Activated CD4-positive, alpha-beta T cell treated with anti-CD3 and anti-CD28 coated beads, Interleukin-2, amount 10 ng/mL, durations not matched to agents 7 days and 5 days (primary cell): Measurements from ENCODE around the gene CCDC120. TPM values are rescaled to one million over a fixed set of nuclear protein-coding genes. Genes with fewer than 3 reads are reported as not detected.

Experiments used
- CTCF ChIA-PET: fragments of 350-600 bp; sonication (Branson Sonifier 250); formaldehyde crosslinking; loops from one replicate; lab custom pipeline; 2021; ENCODE audit warnings: antibody characterized with exemption; lab: Charles Lee
- POLR2A ChIA-PET: fragments of 350-600 bp; sonication (Branson Sonifier 250); formaldehyde crosslinking; loops from one replicate; lab custom pipeline; 2021; ENCODE audit warnings: antibody characterized with exemption; lab: Charles Lee
- DNase-seq: peaks from one replicate; pipeline ENCODE4 v3.0.0-alpha.2; 2020
- H3K27ac Mint-ChIP-seq: one replicate; pipeline ENCODE4 v1.8.0; 2021; ENCODE audit warnings: mild to moderate bottlenecking, moderate library complexity, mixed read lengths
- H3K27me3 Mint-ChIP-seq: one replicate; pipeline ENCODE4 v1.8.0; 2021; ENCODE audit warnings: mixed read lengths
- H3K36me3 Mint-ChIP-seq: one replicate; pipeline ENCODE4 v1.8.0; 2021; ENCODE audit warnings: low read depth, mixed read lengths
- H3K4me1 Mint-ChIP-seq: one replicate; pipeline ENCODE4 v1.8.0; 2021; ENCODE audit warnings: mixed read lengths
- H3K4me3 Mint-ChIP-seq: one replicate; pipeline ENCODE4 v1.8.0; 2021; ENCODE audit warnings: mild to moderate bottlenecking, moderate library complexity, mixed read lengths
- H3K9me3 Mint-ChIP-seq: one replicate; pipeline ENCODE4 v1.8.0; 2021; ENCODE audit warnings: mixed read lengths
- total RNA-seq, 2 experiments: library from RNA; stranded (reverse); gene quantifications; one replicate each; pipeline ENCODE4 v1.2.3, GENCODE V29; 2021

Gene CCDC120
- total RNA-seq, 2 experiments from 2014 or later: 5.5 to 5.9 TPM

DNA sequence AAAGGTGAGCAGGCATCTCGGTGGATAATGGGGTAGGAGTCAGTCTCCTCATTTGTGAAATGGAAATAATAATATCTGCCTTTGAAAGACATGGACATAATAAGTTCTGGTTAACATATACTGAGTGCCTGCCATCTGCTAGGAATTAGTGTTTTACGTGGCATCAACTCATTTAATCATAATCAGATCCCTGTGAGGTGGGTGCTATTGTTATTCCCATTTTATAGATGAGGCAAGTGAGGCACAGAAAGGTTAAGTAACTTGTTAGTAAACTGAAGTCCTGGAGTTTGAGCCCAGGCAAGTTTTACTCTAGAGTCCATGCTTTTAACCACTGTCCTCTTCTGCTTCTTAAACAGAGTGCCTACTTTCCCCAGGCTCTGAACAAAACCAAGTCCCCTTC, 7.5 kb downstream of the CCDC120 start:
- H3K4me1 Mint-ChIP-seq: no peaks in the 10 kb centered on the region
- no peak overlapping the region for H3K27ac Mint-ChIP-seq
- POLR2A ChIA-PET: no interaction called here
- CTCF ChIA-PET: no interaction called here
- H3K9me3 Mint-ChIP-seq: no peaks in the 10 kb centered on the region
- no peak overlapping the region for H3K4me3 Mint-ChIP-seq
- no peaks in the 10 kb centered on the region for H3K27me3 Mint-ChIP-seq
- peaks cover 1% of the 10 kb centered on the region for H3K36me3 Mint-ChIP-seq
- DNase-seq: no peak

DNA sequence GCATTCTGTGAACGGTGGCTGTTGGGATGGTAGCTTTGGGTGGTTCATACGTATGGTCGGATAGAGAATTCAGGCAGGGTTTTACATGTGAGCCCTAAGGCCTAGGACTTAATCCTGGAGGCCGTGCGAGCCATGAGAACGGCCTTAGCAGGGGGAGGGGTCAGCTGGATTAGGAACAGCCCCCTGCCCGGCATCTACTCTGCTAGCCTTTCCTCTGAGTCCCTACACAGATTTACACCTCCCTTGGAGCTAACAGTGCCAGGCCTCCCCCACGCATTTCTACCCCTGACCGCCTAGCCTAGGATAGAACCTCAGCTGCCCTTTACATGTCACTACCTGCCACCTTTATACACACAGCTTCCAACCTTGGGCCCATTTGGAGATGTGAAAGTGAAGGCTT, 7.9 kb downstream of the CCDC120 start:
- Mint-ChIP-seq H3K36me3 (peaks cover 4% of the 10 kb centered on the region), H3K27ac (no peak overlapping the region), H3K27me3 (no peaks in the 10 kb centered on the region), H3K4me1 (no peaks in the 10 kb centered on the region), H3K4me3 (no peak overlapping the region), H3K9me3 (no peaks in the 10 kb centered on the region)
- ChIA-PET POLR2A (no interaction called here), CTCF (no interaction called here)
- DNase-seq: no peak

DNA sequence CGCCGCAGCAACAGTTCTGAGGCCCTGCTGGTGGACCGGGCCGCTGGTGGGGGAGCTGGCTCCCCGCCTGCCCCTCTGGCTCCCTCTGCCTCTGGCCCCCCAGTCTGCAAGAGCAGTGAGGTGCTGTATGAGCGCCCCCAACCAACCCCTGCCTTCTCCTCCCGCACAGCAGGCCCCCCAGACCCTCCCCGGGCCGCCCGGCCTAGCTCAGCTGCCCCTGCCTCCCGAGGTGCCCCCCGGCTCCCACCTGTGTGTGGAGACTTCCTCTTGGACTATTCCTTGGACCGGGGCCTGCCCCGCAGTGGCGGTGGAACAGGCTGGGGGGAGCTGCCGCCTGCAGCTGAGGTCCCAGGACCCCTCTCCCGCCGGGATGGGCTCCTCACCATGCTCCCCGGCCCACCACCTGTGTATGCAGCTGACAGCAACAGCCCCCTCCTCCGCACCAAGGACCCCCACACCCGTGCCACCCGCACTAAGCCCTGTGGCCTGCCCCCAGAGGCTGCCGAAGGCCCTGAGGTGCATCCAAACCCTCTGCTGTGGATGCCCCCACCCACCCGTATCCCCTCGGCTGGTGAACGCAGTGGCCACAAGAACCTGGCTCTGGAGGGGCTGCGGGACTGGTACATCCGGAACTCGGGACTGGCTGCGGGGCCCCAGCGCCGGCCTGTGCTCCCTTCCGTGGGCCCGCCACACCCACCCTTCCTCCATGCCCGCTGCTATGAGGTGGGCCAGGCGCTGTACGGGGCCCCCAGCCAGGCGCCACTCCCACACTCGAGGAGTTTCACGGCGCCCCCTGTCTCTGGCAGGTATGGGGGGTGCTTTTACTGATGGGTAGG, 8.7 kb downstream of the CCDC120 start:
- Mint-ChIP-seq H3K9me3 (no peaks in the 10 kb centered on the region), H3K27ac (no peak overlapping the region), H3K4me1 (peaks cover 3% of the 10 kb centered on the region), H3K4me3 (no peak overlapping the region), H3K36me3 (peaks cover 4% of the 10 kb centered on the region), H3K27me3 (no peaks in the 10 kb centered on the region)
- DNase-seq: no peak
- CTCF ChIA-PET: no interaction called here
- POLR2A ChIA-PET: no interaction called here

DNA sequence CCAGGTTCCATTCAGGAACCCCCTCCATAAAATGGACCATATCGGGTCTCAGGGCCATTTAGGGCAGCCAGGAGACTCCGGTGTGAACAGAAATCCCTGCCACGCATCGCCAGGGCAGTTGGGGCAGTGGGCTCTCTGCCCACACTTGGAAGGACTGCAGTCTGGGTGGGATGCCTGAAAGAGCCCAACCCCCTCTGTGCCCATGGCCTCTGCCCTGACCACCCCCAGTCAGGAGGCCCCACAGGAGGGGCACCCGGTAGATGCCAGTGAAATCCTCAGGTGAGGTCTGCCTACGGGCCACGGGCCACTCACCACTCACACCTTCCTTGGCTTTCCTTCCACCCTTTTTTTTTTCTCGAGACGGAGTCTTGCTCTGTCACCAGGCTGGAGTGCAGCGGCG, 10.2 kb downstream of the CCDC120 start:
- Mint-ChIP-seq H3K27ac (no peak overlapping the region), H3K9me3 (no peaks in the 10 kb centered on the region), H3K36me3 (peaks cover 5% of the 10 kb centered on the region), H3K4me1 (peaks cover 17% of the 10 kb centered on the region), H3K27me3 (no peaks in the 10 kb centered on the region), H3K4me3 (no peak overlapping the region)
- no peak for DNase-seq
- ChIA-PET CTCF (no interaction called here), POLR2A (no interaction called here)

DNA sequence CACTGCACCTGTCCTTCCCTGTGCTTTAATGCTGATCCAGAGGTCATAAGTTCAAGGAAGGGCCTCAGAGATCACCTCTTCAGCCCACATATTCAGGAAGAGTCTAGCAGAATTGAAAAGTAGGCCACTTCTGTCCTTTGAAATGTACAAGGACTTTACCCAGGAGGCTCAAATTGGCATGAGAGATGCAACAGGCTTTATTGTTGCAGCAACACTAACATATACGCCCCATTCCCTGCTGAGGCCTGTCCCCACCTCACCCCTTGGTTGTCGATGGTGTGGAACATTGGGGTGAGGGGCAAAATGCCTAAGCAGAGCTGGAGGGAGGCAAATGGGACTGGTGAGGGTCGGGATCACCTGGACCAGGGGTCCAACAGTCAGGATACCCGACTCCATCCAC, 12.2 kb downstream of the CCDC120 start:
- no peak for DNase-seq
- Mint-ChIP-seq H3K36me3 (peaks cover 17% of the 10 kb centered on the region), H3K9me3 (no peaks in the 10 kb centered on the region), H3K4me3 (no peak overlapping the region), H3K27ac (no peak overlapping the region), H3K27me3 (no peaks in the 10 kb centered on the region), H3K4me1 (peaks cover 20% of the 10 kb centered on the region)
- ChIA-PET POLR2A (no interaction called here), CTCF (no interaction called here)

DNA sequence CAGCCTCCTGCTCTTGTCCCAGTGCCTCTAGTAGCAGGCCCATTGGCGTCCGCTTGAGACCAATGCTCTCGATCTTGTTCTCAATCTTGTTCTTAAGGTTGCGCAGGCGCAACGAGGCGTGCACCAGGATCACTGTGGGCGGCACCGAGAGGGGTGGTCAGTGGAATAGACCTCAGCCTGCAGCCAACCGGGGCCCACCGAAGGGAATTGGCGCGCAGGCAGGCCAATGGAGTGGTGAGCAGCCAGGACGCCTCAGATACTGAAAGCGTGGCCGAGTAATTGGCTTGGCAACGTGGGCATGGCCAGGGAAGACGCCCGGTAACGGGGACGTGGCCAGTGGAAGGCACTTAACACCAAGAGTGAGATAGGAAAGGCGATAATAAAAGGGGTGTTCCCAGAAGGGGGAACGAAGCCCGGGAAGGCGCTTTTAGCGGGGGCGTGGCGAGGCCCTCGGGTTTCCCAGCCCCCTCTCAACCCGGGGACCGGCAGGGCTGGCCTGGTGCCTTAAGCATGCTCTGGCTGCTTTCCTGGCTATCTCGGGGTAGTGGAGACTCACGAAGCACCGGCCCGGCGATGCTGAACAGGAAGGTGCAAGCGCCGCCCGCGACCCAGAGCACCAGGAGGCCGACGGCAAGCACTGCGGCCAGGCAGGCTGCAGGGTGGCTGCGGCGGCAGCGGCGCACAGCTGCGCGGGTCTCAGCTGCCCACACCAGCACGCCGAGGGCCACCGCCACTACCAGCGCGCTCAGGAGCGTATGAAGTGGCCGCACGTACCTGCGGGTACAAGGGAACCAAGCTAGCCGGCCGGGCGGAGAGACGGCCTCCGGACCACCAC, 13.3 kb downstream of the CCDC120 start:
- Mint-ChIP-seq H3K4me3 (peak overlapping the region; percentile 16), H3K4me1 (peaks cover 20% of the 10 kb centered on the region), H3K27me3 (no peaks in the 10 kb centered on the region), H3K27ac (peak overlapping the region; percentile 60), H3K36me3 (peaks cover 17% of the 10 kb centered on the region), H3K9me3 (no peaks in the 10 kb centered on the region)
- ChIA-PET POLR2A (no interaction called here), CTCF (interaction anchor here (1.0 kb wide), 1 partner anchor 14 kb away, joined by 3 read pairs; no protein-coding TSS in a partner anchor)
- DNase-seq: no peak

DNA sequence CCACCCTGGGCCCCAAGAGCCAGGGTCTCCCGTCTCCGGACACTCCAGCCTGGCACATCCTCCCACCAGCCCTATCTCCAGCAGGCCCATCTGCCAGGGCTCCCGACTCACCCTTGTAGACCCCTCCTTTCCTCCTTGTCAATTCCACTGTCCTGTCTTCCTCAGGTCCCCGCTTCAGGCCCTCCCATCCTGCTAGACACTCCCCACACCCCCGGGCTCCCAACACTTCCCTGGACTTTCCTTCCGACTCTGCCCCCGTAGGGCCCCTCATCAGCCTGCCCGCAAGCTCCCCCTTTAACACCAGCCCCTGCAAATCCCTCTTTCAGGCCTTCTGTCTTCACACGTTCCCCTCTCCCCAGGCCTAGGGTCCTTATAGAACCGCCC, 13.9 kb downstream of the CCDC120 start:
- Mint-ChIP-seq H3K4me1 (peaks cover 20% of the 10 kb centered on the region), H3K9me3 (no peaks in the 10 kb centered on the region), H3K27ac (peak overlapping the region; percentile 88), H3K4me3 (peak overlapping the region; percentile 80), H3K36me3 (peaks cover 17% of the 10 kb centered on the region), H3K27me3 (no peaks in the 10 kb centered on the region)
- ChIA-PET POLR2A (no interaction called here), CTCF (interaction anchor here (1.0 kb wide), 1 partner anchor 15 kb away, joined by 3 read pairs; no protein-coding TSS in a partner anchor)
- no peak for DNase-seq

DNA sequence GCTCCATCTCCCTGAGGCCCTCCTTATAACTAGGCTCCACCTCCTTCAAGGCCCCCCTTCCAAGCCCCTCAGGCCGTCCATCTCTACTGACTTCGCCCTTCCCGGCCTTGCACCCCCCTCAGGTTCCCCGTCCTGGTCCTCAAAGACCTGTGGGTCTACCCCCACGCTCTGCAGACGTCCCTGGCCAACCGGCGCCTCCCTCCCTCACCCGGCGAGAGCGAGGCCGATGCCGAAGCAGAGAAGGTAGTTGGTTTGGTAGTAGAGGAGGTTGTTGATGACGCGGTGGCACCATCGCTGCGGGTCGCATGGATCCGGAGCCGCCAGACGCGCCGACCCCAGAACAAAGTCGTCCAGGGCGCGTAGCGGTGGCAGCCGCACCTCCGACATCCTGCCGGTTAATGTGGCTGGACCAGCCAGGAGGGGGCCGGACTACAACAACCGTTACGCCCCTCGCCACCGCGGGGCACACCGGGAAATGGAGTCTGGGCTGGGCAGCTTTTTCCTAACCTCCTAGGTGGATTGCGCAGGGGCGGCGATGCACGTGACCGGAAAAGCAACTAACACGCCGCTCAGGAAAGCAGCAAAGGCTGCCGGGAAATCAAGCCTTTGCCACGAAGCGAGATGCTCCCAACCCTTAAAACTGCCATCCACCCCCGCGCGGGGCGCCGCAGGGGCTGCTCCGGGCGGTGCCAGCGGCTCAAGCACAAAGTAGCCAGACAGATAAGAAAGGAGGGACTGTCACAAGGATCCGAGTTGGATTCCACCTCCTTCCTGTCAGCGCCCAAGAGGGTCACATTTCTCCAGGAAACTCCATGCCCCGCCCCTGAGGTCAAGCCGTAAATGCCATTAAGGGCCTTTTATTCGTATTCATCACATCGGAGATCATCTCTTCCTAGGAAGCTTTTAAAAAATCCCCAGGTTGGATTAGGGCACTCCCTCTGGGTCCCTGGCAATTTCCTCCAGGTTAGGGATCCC, 15.1 kb downstream of the CCDC120 start, which contains the start of gene PRAF2:
Gene PRAF2, minus strand, starts transcription at position 402 of the 975 bp plus-strand sequence. Its CDS starts 15 bp downstream, at position 387.
- ChIA-PET POLR2A (no interaction called here), CTCF (no interaction called here)
- DNase-seq: peak; percentile 92
- Mint-ChIP-seq H3K4me3 (peak within 1 kb of the TSS; percentile 80), H3K4me1 (peaks cover 24% of the 10 kb centered on the region), H3K9me3 (no peaks in the 10 kb centered on the region), H3K27me3 (no peaks in the 10 kb centered on the region), H3K36me3 (peaks cover 17% of the 10 kb centered on the region), H3K27ac (peak within 1 kb of the TSS; percentile 88)

DNA sequence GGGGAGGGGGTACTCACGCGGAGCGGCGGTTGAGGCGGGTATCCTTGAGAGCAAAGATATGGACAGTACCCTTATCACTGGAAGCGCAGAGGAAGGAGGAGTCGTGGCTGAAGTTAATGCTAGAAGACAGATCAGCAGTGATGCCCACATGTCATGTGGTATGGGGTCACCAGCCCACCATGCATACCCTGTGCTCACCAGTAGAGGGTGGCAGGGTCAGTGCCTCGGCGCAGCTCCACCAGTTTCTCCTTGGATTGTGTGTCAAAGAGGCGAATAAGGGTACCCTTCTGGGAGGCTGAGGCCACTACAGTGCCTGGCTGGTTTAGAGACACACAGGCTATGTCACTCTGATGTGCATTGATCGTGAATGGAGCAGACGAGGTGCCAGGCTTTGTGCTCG, 16.5 kb downstream of the CCDC120 start:
- H3K9me3 Mint-ChIP-seq: no peaks in the 10 kb centered on the region
- no peaks in the 10 kb centered on the region for H3K27me3 Mint-ChIP-seq
- peaks cover 29% of the 10 kb centered on the region for H3K4me1 Mint-ChIP-seq
- DNase-seq: no peak
- H3K36me3 Mint-ChIP-seq: peaks cover 19% of the 10 kb centered on the region
- H3K27ac Mint-ChIP-seq: no peak overlapping the region
- CTCF ChIA-PET: no interaction called here
- POLR2A ChIA-PET: interaction anchor here (0.6 kb wide), 1 partner anchor 163 kb away, joined by 3 read pairs; no protein-coding TSS in a partner anchor
- H3K4me3 Mint-ChIP-seq: no peak overlapping the region

DNA sequence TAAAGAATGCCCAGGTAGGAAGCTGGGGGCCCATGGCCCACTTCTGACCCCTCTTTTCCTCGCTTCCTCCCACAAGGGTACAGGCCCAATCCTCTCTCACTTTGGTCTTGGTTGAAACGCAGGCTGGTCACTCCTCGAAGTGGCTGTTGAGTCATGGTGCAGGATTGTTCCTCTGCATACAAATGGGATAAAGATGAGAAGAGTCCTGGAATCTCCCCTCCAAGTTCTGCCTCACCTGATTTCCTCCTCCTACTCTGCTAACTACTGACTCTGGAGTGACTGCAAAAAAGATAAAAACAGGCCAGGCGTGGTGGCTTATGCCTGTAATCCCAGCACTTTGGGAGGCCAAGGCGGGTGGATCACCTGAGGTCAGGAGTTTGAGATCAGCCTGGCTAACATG, 19.1 kb downstream of the CCDC120 start:
- DNase-seq: no peak
- ChIA-PET POLR2A (no interaction called here), CTCF (no interaction called here)
- Mint-ChIP-seq H3K9me3 (no peaks in the 10 kb centered on the region), H3K27me3 (no peaks in the 10 kb centered on the region), H3K36me3 (peaks cover 15% of the 10 kb centered on the region), H3K4me3 (no peak overlapping the region), H3K4me1 (peaks cover 27% of the 10 kb centered on the region), H3K27ac (peak overlapping the region; percentile 19)

DNA sequence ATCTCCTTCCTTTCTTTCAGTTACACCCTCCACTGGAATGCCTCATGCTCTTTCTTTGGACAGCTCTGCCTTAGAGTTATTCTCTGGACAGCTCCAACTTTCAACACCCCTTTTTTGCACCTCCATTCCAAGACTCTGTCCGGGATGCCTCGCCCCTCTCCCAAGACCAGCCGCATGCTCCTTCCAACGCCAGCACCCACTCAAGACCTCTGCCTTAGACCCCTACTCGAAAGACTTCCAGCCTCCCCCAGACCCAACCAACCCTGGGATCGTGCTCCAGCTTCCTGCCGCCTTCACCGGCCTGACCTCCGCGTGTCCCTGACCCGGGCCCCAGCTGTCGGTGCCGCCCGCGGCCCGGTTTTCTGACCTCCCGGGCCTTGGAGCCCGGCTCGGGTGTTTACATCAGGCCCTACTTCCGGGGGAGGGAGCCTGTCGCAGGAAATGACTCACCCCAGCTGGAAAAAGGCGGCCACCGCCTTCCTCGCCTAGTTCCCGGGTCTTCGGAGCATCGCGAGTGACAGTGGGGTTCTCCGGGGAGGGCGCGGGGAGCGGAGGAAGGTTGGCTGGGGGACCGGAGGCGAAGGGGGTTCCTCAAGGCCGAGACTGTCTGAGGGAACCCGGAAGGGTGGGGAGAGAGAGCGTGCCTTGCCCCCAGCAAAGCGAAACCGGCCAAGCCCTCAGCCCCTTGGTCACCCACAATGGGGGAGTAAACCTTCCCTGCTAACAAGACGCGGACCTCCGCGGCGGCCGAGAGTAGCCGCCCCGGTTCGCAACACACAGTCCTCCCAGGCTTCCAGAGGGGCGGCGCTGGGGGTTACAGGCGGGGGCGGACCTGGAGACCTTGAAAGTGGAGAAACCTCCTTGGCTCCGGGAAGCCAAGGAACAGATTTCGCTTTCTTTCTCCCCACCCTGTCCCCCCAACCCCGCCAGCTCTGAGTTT, 21.0 kb downstream of the CCDC120 start, which contains the start of gene WDR45:
Gene WDR45, minus strand, starts transcription at position 399 of the 940 bp plus-strand sequence. CDS start 1,792 bp downstream, outside the sequence.
- ChIA-PET CTCF (interaction anchor here (0.7 to 1.3 kb wide), 6 partner anchors 9 to 246 kb away, joined by 3 to 5 read pairs (median 3); no protein-coding TSS in a partner anchor), POLR2A (no interaction called here)
- Mint-ChIP-seq H3K27me3 (no peaks in the 10 kb centered on the region), H3K4me1 (peaks cover 18% of the 10 kb centered on the region), H3K9me3 (no peaks in the 10 kb centered on the region), H3K36me3 (peaks cover 9% of the 10 kb centered on the region), H3K4me3 (peak within 1 kb of the TSS; percentile 96), H3K27ac (peak within 1 kb of the TSS; percentile 98)
- DNase-seq: peak; percentile 77
